H9 (cell line): Measurements from ENCODE around the gene PROX2. TPM values are rescaled to one million over a fixed set of nuclear protein-coding genes. Genes with fewer than 3 reads are reported as not detected.

Experiments used
- DNase-seq: peaks from one replicate; pipeline ENCODE4 v3.0.0-alpha.2; 2017
- H2AFZ ChIP-seq: one replicate; pipeline ENCODE4 v1.6.1; 2013; ENCODE audit warnings: mild to moderate bottlenecking, low read length, control low read depth, moderate library complexity
- H2AK5ac ChIP-seq: 2 replicates; pipeline ENCODE4 v1.6.1; 2013; ENCODE audit warnings: low read length, control low read depth, mixed read lengths; ENCODE audit not compliant: insufficient read length
- H2BK120ac ChIP-seq: one replicate; pipeline ENCODE4 v1.6.1; 2013; ENCODE audit warnings: low read depth, mild to moderate bottlenecking, low read length, control low read depth, inconsistent platforms; ENCODE audit not compliant: poor library complexity, severe bottlenecking
- H2BK12ac ChIP-seq: 2 replicates; pipeline ENCODE4 v1.6.1; 2013; ENCODE audit warnings: low read length, control low read depth, mixed read lengths, low read depth; ENCODE audit not compliant: insufficient read length
- H2BK15ac ChIP-seq: 2 replicates; pipeline ENCODE4 v1.6.1; 2013; ENCODE audit warnings: low read depth, low read length, control low read depth
- H2BK20ac ChIP-seq: one replicate; pipeline ENCODE4 v1.6.1; 2013; ENCODE audit warnings: low read depth, mild to moderate bottlenecking, low read length, control low read depth, inconsistent platforms; ENCODE audit not compliant: poor library complexity, severe bottlenecking
- H2BK5ac ChIP-seq: 2 replicates; pipeline ENCODE4 v1.6.1; 2013; ENCODE audit warnings: low read length, control low read depth, mixed read lengths; ENCODE audit not compliant: insufficient read length
- H3K14ac ChIP-seq: 2 replicates; pipeline ENCODE4 v1.6.1; 2013; ENCODE audit warnings: low read length, control low read depth; ENCODE audit not compliant: insufficient read depth
- H3K18ac ChIP-seq: 2 replicates; pipeline ENCODE4 v1.6.1; 2013; ENCODE audit warnings: low read depth, mild to moderate bottlenecking, mixed read lengths, low read length, control low read depth; ENCODE audit not compliant: insufficient read length
- H3K23ac ChIP-seq: 2 replicates; pipeline ENCODE4 v1.6.1; 2013; ENCODE audit warnings: low read length, control low read depth, mixed read lengths, low read depth; ENCODE audit not compliant: insufficient read length
- H3K23me2 ChIP-seq: 2 replicates; pipeline ENCODE4 v1.6.1; 2013; ENCODE audit warnings: low read depth, mild to moderate bottlenecking, mixed read lengths, low read length, control low read depth; ENCODE audit not compliant: insufficient read length, poor library complexity, severe bottlenecking
- H3K27ac ChIP-seq: 2 replicates; pipeline ENCODE4 v1.5.1; 2013; ENCODE audit warnings: low read length, control low read depth, mixed read lengths, low read depth; ENCODE audit not compliant: insufficient read length
- H3K27me3 ChIP-seq: 2 replicates; pipeline ENCODE4 v1.6.1; 2013; ENCODE audit warnings: low read length, control low read depth, inconsistent platforms; ENCODE audit not compliant: insufficient read depth
- H3K4ac ChIP-seq: 2 replicates; pipeline ENCODE4 v1.6.1; 2013; ENCODE audit warnings: low read depth, mild to moderate bottlenecking, control low read depth, inconsistent platforms, low read length, moderate library complexity
- H3K4me1 ChIP-seq: 2 replicates; pipeline ENCODE4 v1.6.1; 2013; ENCODE audit warnings: low read length, control low read depth, inconsistent platforms; ENCODE audit not compliant: insufficient read depth
- H3K4me2 ChIP-seq: 2 replicates; pipeline ENCODE4 v1.6.1; 2013; ENCODE audit warnings: low read length, control low read depth, mixed read lengths; ENCODE audit not compliant: insufficient read length, insufficient read depth
- H3K56ac ChIP-seq: 2 replicates; pipeline ENCODE4 v1.6.1; 2013; ENCODE audit warnings: low read depth, mild to moderate bottlenecking, mixed read lengths, low read length, control low read depth; ENCODE audit not compliant: insufficient read length
- H3K79me1 ChIP-seq: 2 replicates; pipeline ENCODE4 v1.6.1; 2013; ENCODE audit warnings: low read depth, mild to moderate bottlenecking, moderate library complexity, low read length, control low read depth, inconsistent platforms; ENCODE audit not compliant: insufficient read depth, poor library complexity, severe bottlenecking
- H3K79me2 ChIP-seq: 2 replicates; pipeline ENCODE4 v1.6.1; 2013; ENCODE audit warnings: low read length, control low read depth, inconsistent platforms; ENCODE audit not compliant: insufficient read depth
- H3K9ac ChIP-seq: 2 replicates; pipeline ENCODE4 v1.6.1; 2013; ENCODE audit warnings: low read length, control low read depth, mixed read lengths; ENCODE audit not compliant: insufficient read length; ENCODE audit errors: extremely low read depth
- H3K9me3 ChIP-seq: one replicate; pipeline ENCODE4 v1.6.1; 2013; ENCODE audit warnings: low read depth, low read length, inconsistent platforms; ENCODE audit not compliant: control insufficient read depth
- H3T11ph ChIP-seq: one replicate; pipeline ENCODE4 v1.6.1; 2013; ENCODE audit warnings: mild to moderate bottlenecking, low read length, control low read depth, inconsistent platforms
- H4K20me1 ChIP-seq: one replicate; pipeline ENCODE4 v1.6.1; 2013; ENCODE audit not compliant: control insufficient read depth, insufficient read length, insufficient read depth
- H4K5ac ChIP-seq: 2 replicates; pipeline ENCODE4 v1.6.1; 2013; ENCODE audit warnings: low read depth, mild to moderate bottlenecking, mixed read lengths, low read length, control low read depth; ENCODE audit not compliant: insufficient read length
- H4K8ac ChIP-seq: replicated peaks from 2 replicates; pipeline ENCODE4 v1.6.1; 2013; ENCODE audit warnings: low read length, control low read depth, mixed read lengths, low read depth; ENCODE audit not compliant: insufficient read length
- H4K91ac ChIP-seq: 2 replicates; pipeline ENCODE4 v1.6.1; 2013; ENCODE audit warnings: low read depth, mild to moderate bottlenecking, moderate library complexity, mixed read lengths, low read length, control low read depth; ENCODE audit not compliant: insufficient read length
- H3K27ac Mint-ChIP-seq, 3 experiments: 2 replicates in 2 of 3; 3 replicates in 1 of 3; pipeline ENCODE4 v1.8.0; 2020 to 2021; ENCODE audit warnings: mixed read lengths in 3 of 3, mild to moderate bottlenecking in 1 of 3, moderate library complexity in 1 of 3
- H3K27me3 Mint-ChIP-seq: 2 replicates; pipeline ENCODE4 v1.8.0; 2021; ENCODE audit warnings: low read depth, mild to moderate bottlenecking, moderate library complexity, mixed read lengths
- H3K36me3 Mint-ChIP-seq, 3 experiments: 2 replicates in 2 of 3; 3 replicates in 1 of 3; pipeline ENCODE4 v1.8.0; 2020 to 2021; ENCODE audit warnings: low read depth in 3 of 3, mixed read lengths in 3 of 3; ENCODE audit not compliant: insufficient read depth in 1 of 3
- H3K4me1 Mint-ChIP-seq, 2 experiments: 2 replicates each; pipeline ENCODE4 v1.8.0; 2020; ENCODE audit warnings: mixed read lengths in 2 of 2
- H3K4me3 Mint-ChIP-seq, 2 experiments: 2 replicates in 1 of 2; 3 replicates in 1 of 2; pipeline ENCODE4 v1.8.0; 2020 to 2021; ENCODE audit warnings: mild to moderate bottlenecking in 2 of 2, mixed read lengths in 2 of 2, moderate library complexity in 1 of 2
- H3K9me3 Mint-ChIP-seq, 2 experiments: 2 replicates in 1 of 2; 3 replicates in 1 of 2; pipeline ENCODE4 v1.8.0; 2020; ENCODE audit warnings: mild to moderate bottlenecking in 2 of 2, mixed read lengths in 2 of 2, moderate library complexity in 1 of 2
- WGBS: extraction: QIAGEN DNeasy Blood & Tissue Kit; methylation state at CpG from one replicate; pipeline ENCODE4 v1.1.7; 2013; ENCODE audit warnings: missing lambda C conversion rate, low lambda C conversion rate, mixed read lengths; ENCODE audit not compliant: insufficient read length; ENCODE audit errors: extremely low coverage; 5-methylcytosine and 5-hydroxymethylcytosine counted together
- total RNA-seq: library from RNA; stranded (reverse); gene quantifications from 2 replicates; pipeline ENCODE4 v1.2.1, GENCODE V29; 2021
- TF ChIP-seq, protein P1 (sequence below): fragments of 200-600 bp; sonication (generic); conservative IDR thresholded peaks from 3 replicates; pipeline ENCODE4 v1.8.0; 2021; ENCODE audit warnings: antibody characterized with exemption, mild to moderate bottlenecking

The PROX2 gene
- total RNA-seq, 1 experiment from 2014 or later, result not detected

GRCh38 chr14:74892745-74893144 lies 16.8 kb upstream of the PROX2 start:
- Histone ChIP-seq H3K23me2 (no peaks in the 10 kb centered on the region), H3K4ac (no peak overlapping the region), H3K79me2 (peaks cover 3% of the 10 kb centered on the region; the same call in 1 of the 2 replicates), H3K56ac (no peak overlapping the region), H2AK5ac (no peak overlapping the region), H4K91ac (no peak overlapping the region), H3K9me3 (no peaks in the 10 kb centered on the region), H3K23ac (no peak overlapping the region), H2BK20ac (no peak overlapping the region), H2BK120ac (no peak overlapping the region), H2AFZ (no peak overlapping the region), H2BK15ac (no peak overlapping the region), H3K18ac (no peak overlapping the region), H3T11ph (no peak overlapping the region), H3K4me2 (no peak overlapping the region), H2BK5ac (no peak overlapping the region), H3K14ac (no peak overlapping the region), H3K27me3 (no peaks in the 10 kb centered on the region), H3K9ac (no peak overlapping the region), H3K79me1 (peaks cover 8% of the 10 kb centered on the region), H4K20me1 (no peaks in the 10 kb centered on the region), H4K8ac (no peak overlapping the region), H3K4me1 (no peaks in the 10 kb centered on the region; the same call in 1 of the 2 replicates), H3K27ac (no peak overlapping the region), H4K5ac (no peak overlapping the region), H2BK12ac (no peak overlapping the region)
- H3K36me3 Mint-ChIP-seq, result peaks cover 59 to 91% (median 86%) of the 10 kb centered on the region in 3 experiments
- no peak overlapping the region; a peak in 1 of 7 replicates for H3K27ac Mint-ChIP-seq
- no peak overlapping the region for H3K4me3 Mint-ChIP-seq
- TF ChIP-seq, protein P1, sequence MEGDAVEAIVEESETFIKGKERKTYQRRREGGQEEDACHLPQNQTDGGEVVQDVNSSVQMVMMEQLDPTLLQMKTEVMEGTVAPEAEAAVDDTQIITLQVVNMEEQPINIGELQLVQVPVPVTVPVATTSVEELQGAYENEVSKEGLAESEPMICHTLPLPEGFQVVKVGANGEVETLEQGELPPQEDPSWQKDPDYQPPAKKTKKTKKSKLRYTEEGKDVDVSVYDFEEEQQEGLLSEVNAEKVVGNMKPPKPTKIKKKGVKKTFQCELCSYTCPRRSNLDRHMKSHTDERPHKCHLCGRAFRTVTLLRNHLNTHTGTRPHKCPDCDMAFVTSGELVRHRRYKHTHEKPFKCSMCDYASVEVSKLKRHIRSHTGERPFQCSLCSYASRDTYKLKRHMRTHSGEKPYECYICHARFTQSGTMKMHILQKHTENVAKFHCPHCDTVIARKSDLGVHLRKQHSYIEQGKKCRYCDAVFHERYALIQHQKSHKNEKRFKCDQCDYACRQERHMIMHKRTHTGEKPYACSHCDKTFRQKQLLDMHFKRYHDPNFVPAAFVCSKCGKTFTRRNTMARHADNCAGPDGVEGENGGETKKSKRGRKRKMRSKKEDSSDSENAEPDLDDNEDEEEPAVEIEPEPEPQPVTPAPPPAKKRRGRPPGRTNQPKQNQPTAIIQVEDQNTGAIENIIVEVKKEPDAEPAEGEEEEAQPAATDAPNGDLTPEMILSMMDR, result no peak
- H3K9me3 Mint-ChIP-seq, result no peaks in the 10 kb centered on the region
- no peak for DNase-seq
- peaks cover 12 to 13% of the 10 kb centered on the region in 2 experiments for H3K4me1 Mint-ChIP-seq
- no CpG with 5 or more reads among the region's 5 CpGs for WGBS
- no peaks in the 10 kb centered on the region for H3K27me3 Mint-ChIP-seq
